HL-60/S4 treated with phorbol 12-myristate 13-acetate at 8.2 ng/mL for 4 days and 3 days (cell line): ENCODE measurements around the gene DGKH.
"Not testable (repeated sequence)": the region's sequence is repeated elsewhere in the genome, so short reads cannot be mapped to it uniquely, and the experiment has no call there.

Source experiments
- in situ Hi-C: fragments of 300-500 bp; cut with MboI; formaldehyde crosslinking; loops from 2 replicates; pipeline ENCODE4 v1.15.0; 2022; ENCODE audit warnings: low sequenced_read_pairs

DGKH gene

GRCh38 chr13:42219051-42219450 lies 170.6 kb downstream of the DGKH start:
- in situ Hi-C loops: no loop called here

GRCh38 chr13:42219876-42220275 lies 171.4 kb downstream of the DGKH start:
- in situ Hi-C loops: no loop called here

- in situ Hi-C loops: no loop called here
Measured at GRCh38 chr13:42221121-42221765, 172.8 kb downstream of the DGKH start.

- in situ Hi-C loops: no loop called here
Measured at GRCh38 chr13:42223681-42224080, 175.2 kb downstream of the DGKH start.

GRCh38 chr13:42225051-42225450 lies 176.6 kb downstream of the DGKH start:
- in situ Hi-C loops: no loop called here

- in situ Hi-C loops: not testable (repeated sequence)
Measured at GRCh38 chr13:42226759-42227158, 178.3 kb downstream of the DGKH start.

GRCh38 chr13:42228527-42228926 lies 180.1 kb downstream of the DGKH start:
- in situ Hi-C loops: no loop called here

- in situ Hi-C loops: no loop called here
Measured at GRCh38 chr13:42229287-42229686, 180.8 kb downstream of the DGKH start.

GRCh38 chr13:42232671-42233070 lies 184.2 kb downstream of the DGKH start:
- in situ Hi-C loops: no loop called here

- in situ Hi-C loops: no loop called here
Measured at GRCh38 chr13:42233726-42234125, 185.3 kb downstream of the DGKH start.

GRCh38 chr13:42239161-42239560 lies 190.7 kb downstream of the DGKH start:
- in situ Hi-C loops: no loop called here

- in situ Hi-C loops: no loop called here
Measured at GRCh38 chr13:42239644-42240043, 191.2 kb downstream of the DGKH start.

GRCh38 chr13:42246541-42246940 lies 198.1 kb downstream of the DGKH start:
- in situ Hi-C loops: no loop called here

GRCh38 chr13:42247883-42248282 lies 199.4 kb downstream of the DGKH start:
- in situ Hi-C loops: no loop called here

GRCh38 chr13:42255886-42256285 lies 207.4 kb downstream of the DGKH start:
- in situ Hi-C loops: no loop called here

- in situ Hi-C loops: no loop called here
Measured at GRCh38 chr13:42258747-42259146, 210.3 kb downstream of the DGKH start.

GRCh38 chr13:42259515-42259914 lies 211.1 kb downstream of the DGKH start:
- in situ Hi-C loops: no loop called here

- in situ Hi-C loops: no loop called here
Measured at GRCh38 chr13:42260903-42261654, 212.6 kb downstream of the DGKH start.

- in situ Hi-C loops: no loop called here
Measured at GRCh38 chr13:42266473-42266872, 218.0 kb downstream of the DGKH start.

GRCh38 chr13:42270160-42270856 lies 221.9 kb downstream of the DGKH start:
- in situ Hi-C loops: no loop called here

- in situ Hi-C loops: no loop called here
Measured at GRCh38 chr13:42270857-42271215, 222.4 kb downstream of the DGKH start.
